CD14-positive monocyte (primary cell): ENCODE results near the gene LAMB1. TPM values are rescaled to one million over a fixed set of nuclear protein-coding genes. Genes with fewer than 3 reads are reported as not detected.

Source experiments
- DNase-seq, 3 donors: peaks; one replicate each; pipeline ENCODE4 v3.0.0-alpha.2; 2011 to 2022
- H2AFZ ChIP-seq: 2 replicates; pipeline ENCODE4 v1.6.0; 2012; ENCODE audit warnings: mild to moderate bottlenecking, low read depth, low read length, inconsistent platforms; ENCODE audit not compliant: insufficient read depth, poor library complexity, severe bottlenecking
- H3K27ac ChIP-seq, 2 donors: 1 replicate in 1 of 2; 2 replicates in 1 of 2; pipeline ENCODE4 v1.5.1; 2012 to 2013; ENCODE audit warnings: low read length in 2 of 2, control low read depth in 1 of 2, inconsistent platforms in 1 of 2, low read depth in 1 of 2, mild to moderate bottlenecking in 1 of 2
- H3K27me3 ChIP-seq, 2 donors: one replicate each; pipeline versions ENCODE4 v1.6.0 to v1.6.1; 2011 to 2013; ENCODE audit warnings: low read length in 2 of 2; ENCODE audit not compliant: control insufficient read depth in 2 of 2, insufficient read depth in 2 of 2
- H3K36me3 ChIP-seq, 2 donors: replicated peaks in 1 of 2; 1 replicate in 1 of 2; 2 replicates in 1 of 2; pipeline versions ENCODE4 v1.5.1 to v1.6.1; 2012 to 2013; ENCODE audit warnings: low read length in 2 of 2, control low read depth in 1 of 2, inconsistent platforms in 1 of 2, mild to moderate bottlenecking in 1 of 2; ENCODE audit not compliant: insufficient read depth in 2 of 2, control insufficient read depth in 1 of 2
- H3K4me1 ChIP-seq, 2 donors: 1 replicate in 1 of 2; 2 replicates in 1 of 2; pipeline versions ENCODE4 v1.5.1 to v1.6.1; 2012 to 2013; ENCODE audit warnings: low read length in 2 of 2, control low read depth in 1 of 2, inconsistent platforms in 1 of 2, mild to moderate bottlenecking in 1 of 2, moderate library complexity in 1 of 2; ENCODE audit not compliant: insufficient read depth in 2 of 2, control insufficient read depth in 1 of 2
- H3K4me2 ChIP-seq: replicated peaks from 2 replicates; pipeline ENCODE3; 2012; ENCODE audit warnings: low read length, moderate library complexity, mild to moderate bottlenecking; ENCODE audit not compliant: poor library complexity, severe bottlenecking; ENCODE audit errors: extremely low read depth
- H3K4me3 ChIP-seq, 3 experiments: fragments of 200-600 bp in 1 of 3; sonication (generic) in 1 of 3; replicated peaks in 1 of 3; 1 replicate in 2 of 3; 2 replicates in 1 of 3; pipeline ENCODE4 v1.5.1; 2011 to 2013; ENCODE audit warnings: low read length in 3 of 3, mild to moderate bottlenecking in 3 of 3, control low read depth in 2 of 3, low read depth in 2 of 3, inconsistent platforms in 1 of 3, moderate library complexity in 1 of 3
- H3K79me2 ChIP-seq: 2 replicates; pipeline ENCODE4 v1.6.0; 2012; ENCODE audit warnings: mild to moderate bottlenecking, control low read depth, inconsistent platforms, low read length, moderate library complexity; ENCODE audit not compliant: insufficient read depth
- H3K9ac ChIP-seq: 2 replicates; pipeline ENCODE4 v1.6.0; 2017; ENCODE audit warnings: low read length, mild to moderate bottlenecking; ENCODE audit not compliant: insufficient read depth, poor library complexity, severe bottlenecking
- H3K9me3 ChIP-seq, 2 donors: replicated peaks in 1 of 2; 1 replicate in 1 of 2; 2 replicates in 1 of 2; pipeline versions ENCODE4 v1.5.1 to v1.6.1; 2012 to 2013; ENCODE audit warnings: low read length in 2 of 2, control low read depth in 1 of 2; ENCODE audit not compliant: control insufficient read depth in 1 of 2, insufficient read depth in 1 of 2
- H4K20me1 ChIP-seq: 2 replicates; pipeline ENCODE4 v1.6.0; 2012; ENCODE audit warnings: mild to moderate bottlenecking, low read length, control low read depth, moderate library complexity; ENCODE audit not compliant: insufficient read depth
- H3K27ac Mint-ChIP-seq, 7 donors: one replicate each; pipeline ENCODE4 v1.8.0; 2020; ENCODE audit warnings: mild to moderate bottlenecking in 7 of 7, mixed read lengths in 7 of 7, moderate library complexity in 6 of 7, inconsistent platforms in 2 of 7
- H3K27me3 Mint-ChIP-seq, 3 donors: one replicate each; pipeline ENCODE4 v1.8.0; 2021 to 2022; ENCODE audit warnings: low read depth in 3 of 3, mild to moderate bottlenecking in 3 of 3, mixed read lengths in 3 of 3, moderate library complexity in 3 of 3, inconsistent platforms in 1 of 3
- H3K36me3 Mint-ChIP-seq, 2 donors: one replicate each; pipeline ENCODE4 v1.8.0; 2020; ENCODE audit warnings: mixed read lengths in 2 of 2, inconsistent platforms in 1 of 2, mild to moderate bottlenecking in 1 of 2
- H3K4me1 Mint-ChIP-seq: one replicate; pipeline ENCODE4 v1.8.0; 2020; ENCODE audit warnings: mild to moderate bottlenecking, mixed read lengths
- H3K4me3 Mint-ChIP-seq, 2 donors: one replicate each; pipeline ENCODE4 v1.8.0; 2020; ENCODE audit warnings: mild to moderate bottlenecking in 2 of 2, mixed read lengths in 2 of 2, moderate library complexity in 1 of 2
- H3K9me3 Mint-ChIP-seq, 7 donors: one replicate each; pipeline ENCODE4 v1.8.0; 2020 to 2022; ENCODE audit warnings: mixed read lengths in 7 of 7, mild to moderate bottlenecking in 6 of 7, moderate library complexity in 6 of 7, inconsistent platforms in 2 of 7
- WGBS: methylation state at CpG from one replicate; pipeline ENCODE4 v1.1.5; 2013; ENCODE audit warnings: missing lambda C conversion rate; ENCODE audit not compliant: insufficient coverage; 5-methylcytosine and 5-hydroxymethylcytosine counted together
- intact Hi-C, 2 donors: fragments of 100-400 bp; cut with micrococcal nuclease; formaldehyde crosslinking; loops; one replicate each; pipeline versions ENCODE4 v1.15.0 to v1.15.1; 2023
- polyA plus RNA-seq, 3 donors: library from polyadenylated mRNA; depleted of rRNA in 1 of 3; unstranded in 2 of 3; stranded (reverse) in 1 of 3; fragments of 300-500 nt in 2 of 3; fragments of >200 nt in 1 of 3; fragmentation: Illumina TruSeq in 2 of 3; gene quantifications; 1 replicate in 2 of 3; 2 replicates in 1 of 3; pipeline ENCODE4 v1.2.3, GENCODE V29; 2012 to 2021
- TF ChIP-seq, protein P1 (sequence below): fragments of 200-600 bp; IDR thresholded peaks from one replicate; pipeline ENCODE4 v1.8.0; 2022; ENCODE audit warnings: antibody characterized with exemption, mild to moderate bottlenecking

The LAMB1 gene
- polyA plus RNA-seq, 3 donors, result 0.42 TPM; not detected in 2

DNA sequence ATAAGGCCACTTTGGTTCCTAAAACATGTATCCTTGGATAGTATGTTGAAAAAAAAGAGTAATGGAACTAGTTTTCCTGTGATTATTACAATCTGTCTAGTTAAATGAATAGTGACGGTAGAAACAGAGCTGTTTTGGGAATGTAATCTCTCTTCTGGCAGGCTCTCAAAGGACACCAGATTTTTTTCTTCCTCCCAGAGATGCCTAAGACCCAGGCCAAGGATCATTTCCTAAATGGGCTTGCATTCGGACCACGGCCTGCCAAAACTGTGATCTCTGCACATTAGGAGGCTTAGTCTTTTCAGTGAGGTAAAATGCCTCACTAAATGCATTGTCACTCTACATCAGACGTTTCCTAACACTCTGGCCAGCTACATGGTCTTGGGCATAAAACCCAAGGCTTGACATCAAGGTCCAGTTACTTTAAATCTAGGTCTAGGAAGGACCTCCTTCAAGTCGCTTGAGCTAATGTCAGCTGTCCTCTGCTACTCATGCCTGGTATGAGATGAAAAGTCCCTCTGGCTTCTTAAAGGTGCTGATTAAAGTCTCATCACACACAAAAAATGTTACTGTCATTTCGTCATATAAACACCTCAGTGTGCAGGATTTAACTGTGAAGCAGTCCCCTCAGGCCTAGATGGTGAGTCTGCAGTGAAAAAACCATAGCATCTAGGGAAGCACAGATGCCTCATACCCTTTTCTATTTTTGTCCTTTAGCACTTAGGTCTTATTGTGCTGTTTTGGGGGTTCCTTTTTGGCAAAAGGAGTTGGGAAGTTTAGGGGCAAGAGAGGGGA is 64.3 kb downstream of the LAMB1 start:
- Mint-ChIP-seq H3K4me1 (no peaks in the 10 kb centered on the region), H3K27me3 (peaks cover 0 to 1% (median 0%) of the 10 kb centered on the region in 3 donors), H3K4me3 (no peak overlapping the region), H3K36me3 (peaks cover 12 to 15% of the 10 kb centered on the region in 2 donors), H3K27ac (peak overlapping the region in 1 of 7 donors; percentile 10), H3K9me3 (no peaks in the 10 kb centered on the region)
- no peak overlapping the region for H3K27ac ChIP-seq
- H3K9me3 ChIP-seq, result no peaks in the 10 kb centered on the region
- H3K27me3 ChIP-seq, result no peaks in the 10 kb centered on the region
- DNase-seq, result no peak
- no peak overlapping the region for H2AFZ ChIP-seq
- WGBS, result no CpG with 5 or more reads among the region's 6 CpGs
- intact Hi-C loops, result no loop called here
- no peaks in the 10 kb centered on the region for H3K79me2 ChIP-seq
- TF ChIP-seq, protein P1, sequence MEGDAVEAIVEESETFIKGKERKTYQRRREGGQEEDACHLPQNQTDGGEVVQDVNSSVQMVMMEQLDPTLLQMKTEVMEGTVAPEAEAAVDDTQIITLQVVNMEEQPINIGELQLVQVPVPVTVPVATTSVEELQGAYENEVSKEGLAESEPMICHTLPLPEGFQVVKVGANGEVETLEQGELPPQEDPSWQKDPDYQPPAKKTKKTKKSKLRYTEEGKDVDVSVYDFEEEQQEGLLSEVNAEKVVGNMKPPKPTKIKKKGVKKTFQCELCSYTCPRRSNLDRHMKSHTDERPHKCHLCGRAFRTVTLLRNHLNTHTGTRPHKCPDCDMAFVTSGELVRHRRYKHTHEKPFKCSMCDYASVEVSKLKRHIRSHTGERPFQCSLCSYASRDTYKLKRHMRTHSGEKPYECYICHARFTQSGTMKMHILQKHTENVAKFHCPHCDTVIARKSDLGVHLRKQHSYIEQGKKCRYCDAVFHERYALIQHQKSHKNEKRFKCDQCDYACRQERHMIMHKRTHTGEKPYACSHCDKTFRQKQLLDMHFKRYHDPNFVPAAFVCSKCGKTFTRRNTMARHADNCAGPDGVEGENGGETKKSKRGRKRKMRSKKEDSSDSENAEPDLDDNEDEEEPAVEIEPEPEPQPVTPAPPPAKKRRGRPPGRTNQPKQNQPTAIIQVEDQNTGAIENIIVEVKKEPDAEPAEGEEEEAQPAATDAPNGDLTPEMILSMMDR, result no peak
- H3K9ac ChIP-seq, result no peak overlapping the region
- peaks cover 6 to 16% of the 10 kb centered on the region in 2 donors for H3K36me3 ChIP-seq
- no peak overlapping the region for H3K4me3 ChIP-seq
- no peak overlapping the region for H3K4me2 ChIP-seq
- H4K20me1 ChIP-seq, result no peaks in the 10 kb centered on the region
- no peaks in the 10 kb centered on the region for H3K4me1 ChIP-seq

DNA sequence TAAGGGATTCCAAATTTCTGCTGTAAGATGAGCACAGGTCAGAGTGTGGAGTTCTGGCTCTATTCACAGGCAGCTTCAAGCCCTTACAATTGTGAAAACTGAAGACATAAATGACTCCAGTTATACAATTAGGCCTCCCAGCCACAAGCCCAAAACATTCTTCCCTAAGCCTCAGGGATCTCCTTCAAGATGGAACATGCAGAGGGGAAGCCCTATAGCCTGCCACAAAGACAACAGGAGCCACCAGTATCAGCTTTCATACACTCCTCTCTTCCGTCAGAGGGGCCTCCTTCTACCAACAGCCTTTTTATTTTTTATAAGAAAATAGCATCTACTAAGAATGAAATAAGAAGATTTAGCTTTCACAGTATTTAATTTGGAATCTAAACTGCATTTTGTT is 65.4 kb downstream of the LAMB1 start:
- H3K36me3 Mint-ChIP-seq, result peaks cover 15% of the 10 kb centered on the region in 2 donors
- WGBS, result no CpG with 5 or more reads among the region's 1 CpG

More for the DNA sequence above, 65.4 kb downstream of the LAMB1 start:
- peaks cover 0 to 1% (median 0%) of the 10 kb centered on the region in 3 donors for H3K27me3 Mint-ChIP-seq
- H3K4me3 ChIP-seq, result no peak overlapping the region
- H4K20me1 ChIP-seq, result no peaks in the 10 kb centered on the region
- H3K9me3 ChIP-seq, result no peaks in the 10 kb centered on the region
- no peak overlapping the region for H3K9ac ChIP-seq
- TF ChIP-seq, protein P1, result no peak
- H3K79me2 ChIP-seq, result no peaks in the 10 kb centered on the region
- no peaks in the 10 kb centered on the region for H3K9me3 Mint-ChIP-seq
- no peak overlapping the region for H3K27ac ChIP-seq
- no peak for DNase-seq
- H3K4me1 ChIP-seq, result no peaks in the 10 kb centered on the region
- H3K27ac Mint-ChIP-seq, result no peak overlapping the region
- H3K4me1 Mint-ChIP-seq, result no peaks in the 10 kb centered on the region
- peaks cover 6 to 18% of the 10 kb centered on the region in 2 donors for H3K36me3 ChIP-seq
- H2AFZ ChIP-seq, result no peak overlapping the region
- no peak overlapping the region for H3K4me2 ChIP-seq
- H3K27me3 ChIP-seq, result no peaks in the 10 kb centered on the region
- intact Hi-C loops, result no loop called here
- H3K4me3 Mint-ChIP-seq, result no peak overlapping the region
